Kidney (tissue), 14 donors: ENCODE data around the gene SPTBN4. TPM values are rescaled to one million over a fixed set of nuclear protein-coding genes. Genes with fewer than 3 reads are reported as not detected.
"Not testable (repeated sequence)": the region's sequence is repeated elsewhere in the genome, so short reads cannot be mapped to it uniquely, and the experiment has no call there.

Experiments
- DNase-seq, 5 donors: peaks; one replicate each; pipeline ENCODE4 v3.0.0-alpha.2; 2013 to 2020
- FAIRE-seq: peaks from 2 replicates; lab custom pipeline; 2012; peaks lifted over from hg19 to GRCh38; lab: Jason Lieb, UNC
- H3K27ac ChIP-seq, 2 donors: one replicate each; pipeline ENCODE4 v1.7.0; 2013; ENCODE audit warnings: low read depth in 2 of 2, low read length in 2 of 2, inconsistent platforms in 1 of 2
- H3K27me3 ChIP-seq: one replicate; pipeline ENCODE4 v1.7.1; 2013; ENCODE audit warnings: low read length, inconsistent platforms; ENCODE audit not compliant: control insufficient read depth, insufficient read depth
- H3K36me3 ChIP-seq, 3 donors: one replicate each; pipeline versions ENCODE4 v1.7.0 to v1.7.1; 2013; ENCODE audit warnings: low read length in 3 of 3, control low read depth in 1 of 3, inconsistent platforms in 1 of 3; ENCODE audit not compliant: insufficient read depth in 3 of 3, control insufficient read depth in 2 of 3
- H3K4me1 ChIP-seq, 3 donors: one replicate each; pipeline versions ENCODE4 v1.7.0 to v1.7.1; 2013; ENCODE audit warnings: low read length in 3 of 3, inconsistent platforms in 1 of 3, low read depth in 1 of 3; ENCODE audit not compliant: control insufficient read depth in 2 of 3, insufficient read depth in 2 of 3
- H3K4me3 ChIP-seq, 3 donors: one replicate each; pipeline versions ENCODE4 v1.7.0 to v1.8.1; 2013; ENCODE audit warnings: low read length in 3 of 3, control low read depth in 1 of 3, inconsistent platforms in 1 of 3
- H3K9ac ChIP-seq, 3 donors: one replicate each; pipeline versions ENCODE4 v1.7.0 to v1.7.1; 2013; ENCODE audit warnings: low read length in 3 of 3, control low read depth in 1 of 3, inconsistent platforms in 1 of 3
- H3K9me3 ChIP-seq, 3 donors: one replicate each; pipeline versions ENCODE4 v1.7.0 to v1.7.1; 2013; ENCODE audit warnings: low read length in 3 of 3, control low read depth in 1 of 3, inconsistent platforms in 1 of 3; ENCODE audit not compliant: control insufficient read depth in 2 of 3, insufficient read depth in 1 of 3
- intact Hi-C: fragments of 100-400 bp; cut with DNase I; formaldehyde crosslinking; loops from one replicate; pipeline ENCODE4 v1.11.1; 2022
- polyA plus RNA-seq: library from polyadenylated mRNA; stranded (reverse); fragments of 350-450 nt; fragmentation: Illumina TruSeq; extraction: RNeasy Lipid Tissue Mini Kit (QIAGEN cat#74804); gene quantifications from one replicate; pipeline ENCODE4 v1.2.3, GENCODE V29; 2014; ENCODE audit warnings: low read depth, low replicate concordance; ENCODE audit not compliant: insufficient read depth
- total RNA-seq: library from RNA; stranded (reverse); fragmentation: NEBNext Ultra II Directional; extraction: Animal tissue kit (Norgen Biotek cat#: 25700); gene quantifications from one replicate; pipeline ENCODE4 v1.2.1, GENCODE V29; 2021
- TF ChIP-seq, protein P1 (sequence below): IDR thresholded peaks from 3 replicates; pipeline ENCODE4 v1.5.1; 2012; ENCODE audit warnings: mild to moderate bottlenecking, moderate library complexity, borderline replicate concordance; ENCODE audit not compliant: insufficient read depth; ENCODE audit errors: extremely low read depth
- donor health status: control.
- donor health status: control.
- donor health status: control.
- donor health status: control.
- donor health status: control.
- donor health status: DM: yes; HTN: yes; CAD: no.
- donor health status: Normal renal cell carcinoma (clear cell type).

Gene SPTBN4
- total and polyA plus RNA-seq, 2 donors from 2014 or later = 0.82 to 4.6 TPM

DNA sequence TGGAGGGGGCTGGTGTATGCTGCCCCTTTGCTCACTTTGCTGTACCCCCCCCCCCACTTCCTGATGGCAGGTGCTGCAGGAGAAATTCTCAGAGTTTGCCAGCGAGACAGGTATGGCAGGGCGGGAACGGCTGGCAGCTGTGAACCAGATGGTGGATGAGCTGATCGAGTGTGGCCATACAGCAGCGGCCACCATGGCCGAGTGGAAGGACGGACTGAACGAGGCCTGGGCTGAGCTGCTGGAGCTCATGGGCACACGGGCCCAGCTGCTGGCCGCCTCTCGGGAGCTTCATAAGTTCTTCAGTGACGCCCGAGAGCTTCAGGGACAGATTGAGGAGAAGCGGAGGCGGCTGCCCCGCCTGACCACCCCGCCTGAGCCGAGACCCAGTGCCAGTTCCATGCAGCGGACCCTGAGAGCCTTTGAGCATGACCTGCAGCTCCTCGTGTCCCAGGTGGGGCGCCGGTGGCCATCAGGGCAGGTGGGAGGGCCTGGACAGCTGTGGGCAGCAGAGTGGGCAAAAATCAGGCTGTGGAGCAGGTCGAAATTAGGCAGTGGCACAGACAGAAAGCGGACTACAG lies 90.2 kb downstream of the SPTBN4 start:
- TF ChIP-seq, protein P1, sequence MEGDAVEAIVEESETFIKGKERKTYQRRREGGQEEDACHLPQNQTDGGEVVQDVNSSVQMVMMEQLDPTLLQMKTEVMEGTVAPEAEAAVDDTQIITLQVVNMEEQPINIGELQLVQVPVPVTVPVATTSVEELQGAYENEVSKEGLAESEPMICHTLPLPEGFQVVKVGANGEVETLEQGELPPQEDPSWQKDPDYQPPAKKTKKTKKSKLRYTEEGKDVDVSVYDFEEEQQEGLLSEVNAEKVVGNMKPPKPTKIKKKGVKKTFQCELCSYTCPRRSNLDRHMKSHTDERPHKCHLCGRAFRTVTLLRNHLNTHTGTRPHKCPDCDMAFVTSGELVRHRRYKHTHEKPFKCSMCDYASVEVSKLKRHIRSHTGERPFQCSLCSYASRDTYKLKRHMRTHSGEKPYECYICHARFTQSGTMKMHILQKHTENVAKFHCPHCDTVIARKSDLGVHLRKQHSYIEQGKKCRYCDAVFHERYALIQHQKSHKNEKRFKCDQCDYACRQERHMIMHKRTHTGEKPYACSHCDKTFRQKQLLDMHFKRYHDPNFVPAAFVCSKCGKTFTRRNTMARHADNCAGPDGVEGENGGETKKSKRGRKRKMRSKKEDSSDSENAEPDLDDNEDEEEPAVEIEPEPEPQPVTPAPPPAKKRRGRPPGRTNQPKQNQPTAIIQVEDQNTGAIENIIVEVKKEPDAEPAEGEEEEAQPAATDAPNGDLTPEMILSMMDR = no peak
- Histone ChIP-seq H3K9me3 (no peaks in the 10 kb centered on the region), H3K27ac (no peak overlapping the region), H3K4me3 (no peak overlapping the region), H3K36me3 (no peaks in the 10 kb centered on the region), H3K9ac (no peak overlapping the region), H3K4me1 (no peaks in the 10 kb centered on the region), H3K27me3 (peaks cover 10% of the 10 kb centered on the region)
- no peak for FAIRE-seq
- peak in 1 of 5 donors; percentile 51 for DNase-seq
- intact Hi-C loops = no loop called here

GRCh38 chr19:40559394-40559793 lies 92.6 kb downstream of the SPTBN4 start:
- intact Hi-C loops = no loop called here
- no peak for FAIRE-seq
- TF ChIP-seq, protein P1 = no peak
- H3K27me3 ChIP-seq = peaks cover 4% of the 10 kb centered on the region
- no peak overlapping the region for H3K27ac ChIP-seq
- H3K9me3 ChIP-seq = no peaks in the 10 kb centered on the region
- H3K4me1 ChIP-seq = no peaks in the 10 kb centered on the region
- H3K36me3 ChIP-seq = no peaks in the 10 kb centered on the region
- peak in 1 of 5 donors; percentile 2 for DNase-seq
- H3K9ac ChIP-seq = no peak overlapping the region
- H3K4me3 ChIP-seq = no peak overlapping the region

DNA sequence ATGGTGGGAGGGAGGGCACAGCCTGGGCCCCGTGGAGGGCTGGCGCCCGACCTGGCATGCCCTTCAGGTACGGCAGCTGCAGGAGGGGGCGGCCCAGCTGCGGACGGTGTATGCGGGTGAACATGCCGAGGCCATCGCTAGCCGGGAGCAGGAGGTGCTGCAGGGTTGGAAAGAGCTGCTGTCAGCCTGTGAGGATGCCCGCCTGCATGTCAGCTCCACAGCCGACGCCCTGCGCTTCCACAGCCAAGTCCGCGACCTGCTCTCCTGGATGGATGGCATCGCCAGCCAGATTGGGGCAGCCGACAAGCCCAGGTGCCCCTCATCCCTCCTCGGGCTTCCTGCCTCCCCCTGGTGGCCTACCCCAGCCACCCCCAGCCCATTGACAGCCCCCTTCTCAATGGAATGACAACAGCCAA lies 93.3 kb downstream of the SPTBN4 start:
- Histone ChIP-seq H3K9me3 (no peaks in the 10 kb centered on the region), H3K4me1 (no peaks in the 10 kb centered on the region), H3K27ac (no peak overlapping the region), H3K9ac (no peak overlapping the region), H3K36me3 (no peaks in the 10 kb centered on the region), H3K4me3 (no peak overlapping the region), H3K27me3 (no peaks in the 10 kb centered on the region)
- TF ChIP-seq, protein P1 = no peak
- peak in 1 of 5 donors; percentile 61 for DNase-seq
- FAIRE-seq = no peak
- intact Hi-C loops = no loop called here

DNA sequence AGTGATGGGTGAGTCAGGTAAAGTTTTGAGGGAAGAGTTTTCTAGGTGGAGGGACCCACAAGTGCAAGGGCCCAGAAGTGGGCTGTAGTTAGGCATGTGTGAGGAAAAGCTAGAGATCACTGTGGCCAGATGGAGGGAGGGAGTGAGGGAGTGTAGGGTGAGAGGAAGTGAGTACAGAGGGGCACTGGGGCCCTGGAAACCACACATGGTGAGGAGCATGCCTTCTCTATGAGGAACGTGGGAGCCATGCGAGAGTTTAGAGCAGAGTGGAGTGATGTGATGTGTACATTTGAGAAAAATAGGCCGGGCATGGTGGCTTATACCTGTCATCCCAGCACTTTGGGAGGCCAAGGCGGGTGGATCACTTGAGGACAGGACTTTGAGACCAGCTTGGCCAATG lies 95.1 kb downstream of the SPTBN4 start:
- TF ChIP-seq, protein P1 = no peak
- peak in 1 of 5 donors; percentile 4 for DNase-seq
- Histone ChIP-seq H3K27me3 (peaks cover 4% of the 10 kb centered on the region), H3K4me3 (no peak overlapping the region), H3K9ac (no peak overlapping the region), H3K9me3 (no peaks in the 10 kb centered on the region), H3K36me3 (no peaks in the 10 kb centered on the region), H3K4me1 (no peaks in the 10 kb centered on the region), H3K27ac (no peak overlapping the region)
- FAIRE-seq = no peak
- intact Hi-C loops = no loop called here

- H3K27ac ChIP-seq, H3K9me3 ChIP-seq, FAIRE-seq, H3K4me3 ChIP-seq, H3K9ac ChIP-seq, intact Hi-C loops, H3K4me1 ChIP-seq, H3K36me3 ChIP-seq: not testable (repeated sequence)
- peaks cover 14% of the 10 kb centered on the region for H3K27me3 ChIP-seq
- peak in 1 of 5 donors; percentile 2 for DNase-seq
Measured at GRCh38 chr19:40564535-40564934, 97.7 kb downstream of the SPTBN4 start.
